SU-DHL-6 (cell line): Measurements from ENCODE around the gene TNFRSF19.
"Not testable (repeated sequence)": the region's sequence is repeated elsewhere in the genome, so short reads cannot be mapped to it uniquely, and the experiment has no call there.

ENCODE experiments used
- H2AFZ ChIP-seq: fragments of 200-600 bp; sonication (generic); 2 replicates; pipeline ENCODE4 v1.6.1; 2014; ENCODE audit warnings: low read depth, mild to moderate bottlenecking, moderate library complexity, mixed read lengths, antibody characterized with exemption, low read length; ENCODE audit not compliant: severe bottlenecking
- H3F3A ChIP-seq: fragments of 200-600 bp; shearing (Covaris generic); 2 replicates; pipeline ENCODE4 v1.6.0; 2016; ENCODE audit warnings: antibody characterized with exemption, mild to moderate bottlenecking; ENCODE audit not compliant: insufficient read depth
- H3K27ac ChIP-seq: fragments of 200-600 bp; sonication (generic); 2 replicates; pipeline ENCODE4 v1.5.1; 2016; ENCODE audit warnings: low read depth, mild to moderate bottlenecking, low read length, moderate library complexity, mixed read lengths
- H3K27me3 ChIP-seq: fragments of 200-600 bp; sonication (generic), shearing (Covaris generic); 2 replicates; pipeline ENCODE4 v1.6.0; 2014; ENCODE audit warnings: mild to moderate bottlenecking, low read length
- H3K36me3 ChIP-seq: fragments of 200-600 bp; sonication (generic); 2 replicates; pipeline ENCODE4 v1.6.1; 2014; ENCODE audit warnings: mild to moderate bottlenecking, low read length, mixed read lengths
- H3K4me2 ChIP-seq: fragments of 300-600, 200-600 bp; shearing (Covaris generic), sonication (generic); 2 replicates; pipeline ENCODE4 v1.6.0; 2014; ENCODE audit warnings: low read length, low read depth, mild to moderate bottlenecking; ENCODE audit not compliant: poor library complexity, severe bottlenecking
- H3K4me3 ChIP-seq: fragments of 200-600 bp; sonication (generic); 2 replicates; pipeline ENCODE4 v1.5.1; 2014; ENCODE audit warnings: antibody characterized with exemption, low read length, mild to moderate bottlenecking, mixed read lengths; ENCODE audit not compliant: insufficient read depth, poor library complexity, severe bottlenecking
- H3K79me2 ChIP-seq: fragments of 200-600 bp; sonication (generic); 2 replicates; pipeline ENCODE4 v1.6.1; 2014; ENCODE audit warnings: mild to moderate bottlenecking, low read length, moderate library complexity; ENCODE audit not compliant: insufficient read depth
- H3K9ac ChIP-seq: fragments of 200-600 bp; sonication (generic); 2 replicates; pipeline ENCODE4 v1.7.0; 2014; ENCODE audit warnings: mild to moderate bottlenecking, low read length
- H3K9me2 ChIP-seq: fragments of 200-600 bp; sonication (generic); replicated peaks from 2 replicates; pipeline ENCODE4 v1.6.1; 2014; ENCODE audit warnings: low read length; ENCODE audit not compliant: insufficient read depth
- H3K9me3 ChIP-seq: fragments of 200-600 bp; sonication (generic); 2 replicates; pipeline ENCODE4 v1.6.1; 2014; ENCODE audit warnings: low read length, mixed read lengths; ENCODE audit not compliant: insufficient read depth
- H4K20me1 ChIP-seq: fragments of 200-600 bp; sonication (generic); 2 replicates; pipeline ENCODE4 v1.6.1; 2014; ENCODE audit warnings: low read depth, mild to moderate bottlenecking, antibody characterized with exemption, low read length, moderate library complexity, mixed read lengths
- EZH2phosphoT487 ChIP-seq: fragments of 200-600 bp; sonication (generic), shearing (Covaris generic); conservative IDR thresholded peaks from 2 replicates; pipeline ENCODE4 v1.6.1; 2018; ENCODE audit warnings: mild to moderate bottlenecking, antibody characterized with exemption, low read length, moderate library complexity, mixed read lengths
- TF ChIP-seq, protein P1 (sequence below): fragments of 200-600 bp; sonication (generic); IDR thresholded peaks from one replicate; pipeline ENCODE4 v1.5.1; 2017; ENCODE audit warnings: antibody characterized with exemption, mild to moderate bottlenecking, low read length, moderate library complexity; ENCODE audit not compliant: insufficient read depth, poor library complexity, severe bottlenecking

Gene TNFRSF19, protein sequence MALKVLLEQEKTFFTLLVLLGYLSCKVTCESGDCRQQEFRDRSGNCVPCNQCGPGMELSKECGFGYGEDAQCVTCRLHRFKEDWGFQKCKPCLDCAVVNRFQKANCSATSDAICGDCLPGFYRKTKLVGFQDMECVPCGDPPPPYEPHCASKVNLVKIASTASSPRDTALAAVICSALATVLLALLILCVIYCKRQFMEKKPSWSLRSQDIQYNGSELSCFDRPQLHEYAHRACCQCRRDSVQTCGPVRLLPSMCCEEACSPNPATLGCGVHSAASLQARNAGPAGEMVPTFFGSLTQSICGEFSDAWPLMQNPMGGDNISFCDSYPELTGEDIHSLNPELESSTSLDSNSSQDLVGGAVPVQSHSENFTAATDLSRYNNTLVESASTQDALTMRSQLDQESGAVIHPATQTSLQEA

DNA sequence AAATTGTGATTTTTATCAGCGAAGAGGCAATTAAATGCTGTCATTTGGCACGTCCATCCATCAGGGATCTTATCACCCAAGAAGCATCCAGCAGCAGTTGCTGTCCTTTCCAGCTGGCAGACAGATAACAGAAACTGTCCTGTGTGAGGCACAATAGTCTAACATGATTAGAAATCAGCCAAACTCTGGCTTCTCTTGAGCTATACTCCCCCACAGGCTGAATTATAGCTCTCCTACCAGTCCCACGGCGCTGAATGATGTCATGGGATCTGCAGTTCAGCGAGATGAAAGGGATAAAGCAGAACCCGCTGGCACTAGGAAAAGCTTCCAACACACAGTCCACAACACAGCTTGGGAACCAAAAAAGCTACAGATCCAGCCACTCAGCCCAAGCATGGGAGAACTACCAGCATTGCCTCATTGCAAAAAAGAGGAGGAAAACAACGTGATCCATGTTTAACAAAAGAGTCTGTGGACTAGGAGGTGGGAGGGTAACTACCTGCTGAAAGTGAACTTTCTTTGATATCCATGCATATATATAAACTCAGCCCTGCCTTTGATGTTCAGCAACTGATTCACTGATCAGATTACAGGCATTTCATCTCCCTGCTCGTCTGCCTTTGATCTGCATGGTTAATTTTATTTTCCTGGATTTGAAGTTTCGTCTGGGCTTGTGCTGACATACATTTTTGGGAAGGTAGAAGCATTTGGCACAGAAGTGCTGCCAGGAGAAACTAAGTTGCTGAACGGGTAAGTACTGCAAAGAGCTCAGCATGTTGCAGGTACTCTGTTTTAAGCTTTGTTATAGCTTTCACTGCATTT is at the start of gene TNFRSF19:
Gene TNFRSF19, plus strand, starts transcription at position 314 of the 822 bp plus-strand sequence. CDS start 19,772 bp downstream, outside the sequence.
- no peaks in the 10 kb centered on the region for H3K9me2 ChIP-seq
- no peak within 1 kb of the TSS for H3K4me2 ChIP-seq
- H3K27ac ChIP-seq, result no peak within 1 kb of the TSS
- H3K9ac ChIP-seq, result no peak within 1 kb of the TSS
- no peaks in the 10 kb centered on the region for H4K20me1 ChIP-seq
- no peaks in the 10 kb centered on the region for H3K9me3 ChIP-seq
- no peaks in the 10 kb centered on the region for H3K79me2 ChIP-seq
- no peaks in the 10 kb centered on the region for H3K36me3 ChIP-seq
- H3K27me3 ChIP-seq, result no peaks in the 10 kb centered on the region
- H3F3A ChIP-seq, result no peaks in the 10 kb centered on the region
- no peak within 1 kb of the TSS for H2AFZ ChIP-seq
- no peak within 1 kb of the TSS for H3K4me3 ChIP-seq
- TF ChIP-seq EZH2phosphoT487, result no peak
- TF ChIP-seq, protein P1, sequence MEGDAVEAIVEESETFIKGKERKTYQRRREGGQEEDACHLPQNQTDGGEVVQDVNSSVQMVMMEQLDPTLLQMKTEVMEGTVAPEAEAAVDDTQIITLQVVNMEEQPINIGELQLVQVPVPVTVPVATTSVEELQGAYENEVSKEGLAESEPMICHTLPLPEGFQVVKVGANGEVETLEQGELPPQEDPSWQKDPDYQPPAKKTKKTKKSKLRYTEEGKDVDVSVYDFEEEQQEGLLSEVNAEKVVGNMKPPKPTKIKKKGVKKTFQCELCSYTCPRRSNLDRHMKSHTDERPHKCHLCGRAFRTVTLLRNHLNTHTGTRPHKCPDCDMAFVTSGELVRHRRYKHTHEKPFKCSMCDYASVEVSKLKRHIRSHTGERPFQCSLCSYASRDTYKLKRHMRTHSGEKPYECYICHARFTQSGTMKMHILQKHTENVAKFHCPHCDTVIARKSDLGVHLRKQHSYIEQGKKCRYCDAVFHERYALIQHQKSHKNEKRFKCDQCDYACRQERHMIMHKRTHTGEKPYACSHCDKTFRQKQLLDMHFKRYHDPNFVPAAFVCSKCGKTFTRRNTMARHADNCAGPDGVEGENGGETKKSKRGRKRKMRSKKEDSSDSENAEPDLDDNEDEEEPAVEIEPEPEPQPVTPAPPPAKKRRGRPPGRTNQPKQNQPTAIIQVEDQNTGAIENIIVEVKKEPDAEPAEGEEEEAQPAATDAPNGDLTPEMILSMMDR, result no peak

DNA sequence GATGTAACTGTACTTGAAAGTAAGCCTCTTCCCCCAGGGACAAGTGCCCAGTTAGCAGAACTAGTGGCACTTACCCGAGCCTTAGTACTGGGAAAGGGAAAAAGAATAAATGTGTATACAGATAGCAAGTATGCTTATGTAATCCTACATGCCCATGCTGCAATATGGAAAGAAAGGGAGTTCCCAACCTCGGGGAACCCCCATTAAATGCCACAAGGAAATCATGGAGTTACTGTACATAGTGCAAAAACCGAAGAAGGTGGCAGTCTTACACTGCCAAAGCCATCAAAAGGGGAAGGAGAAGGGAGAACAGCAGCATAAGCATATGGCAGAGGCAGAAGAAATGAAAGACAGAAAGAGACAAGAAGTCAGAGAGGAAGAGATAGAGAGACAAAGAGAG is 40.3 kb upstream of the TNFRSF19 start:
- not testable (repeated sequence) for H3K27ac ChIP-seq, H3K9ac ChIP-seq, H3K9me2 ChIP-seq, H3K4me3 ChIP-seq, H4K20me1 ChIP-seq, H3K27me3 ChIP-seq, H3K36me3 ChIP-seq, H3K4me2 ChIP-seq, H2AFZ ChIP-seq, H3F3A ChIP-seq, H3K9me3 ChIP-seq, H3K79me2 ChIP-seq

DNA sequence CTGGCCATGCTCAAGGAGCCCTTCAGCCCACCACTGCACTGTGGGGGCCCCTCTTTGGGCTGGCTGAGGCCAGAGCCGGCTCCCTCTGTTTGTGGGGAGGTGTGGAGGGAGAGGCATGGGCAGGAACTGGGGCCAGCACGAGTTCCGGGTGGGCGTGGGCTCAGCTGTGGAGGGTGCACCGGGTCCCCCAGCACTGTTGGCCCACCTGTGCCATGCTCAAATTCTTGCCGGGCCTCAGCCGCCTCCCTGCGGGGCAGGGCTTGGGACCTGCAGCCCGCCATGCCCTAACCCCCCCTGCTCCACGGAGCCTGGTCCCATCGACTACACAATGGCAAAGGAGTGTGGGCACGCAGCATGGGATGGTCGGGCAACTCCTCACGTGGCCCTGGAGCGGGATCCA is 38.8 kb upstream of the TNFRSF19 start:
- Histone ChIP-seq H3K27ac (no peak overlapping the region), H3F3A (no peaks in the 10 kb centered on the region), H3K79me2 (no peaks in the 10 kb centered on the region), H3K9ac (no peak overlapping the region), H3K9me3 (no peaks in the 10 kb centered on the region), H3K9me2 (no peaks in the 10 kb centered on the region), H2AFZ (no peak overlapping the region), H3K27me3 (no peaks in the 10 kb centered on the region), H4K20me1 (no peaks in the 10 kb centered on the region), H3K36me3 (no peaks in the 10 kb centered on the region), H3K4me2 (no peak overlapping the region), H3K4me3 (no peak overlapping the region)
- no peak for TF ChIP-seq EZH2phosphoT487
- TF ChIP-seq, protein P1, result no peak

DNA sequence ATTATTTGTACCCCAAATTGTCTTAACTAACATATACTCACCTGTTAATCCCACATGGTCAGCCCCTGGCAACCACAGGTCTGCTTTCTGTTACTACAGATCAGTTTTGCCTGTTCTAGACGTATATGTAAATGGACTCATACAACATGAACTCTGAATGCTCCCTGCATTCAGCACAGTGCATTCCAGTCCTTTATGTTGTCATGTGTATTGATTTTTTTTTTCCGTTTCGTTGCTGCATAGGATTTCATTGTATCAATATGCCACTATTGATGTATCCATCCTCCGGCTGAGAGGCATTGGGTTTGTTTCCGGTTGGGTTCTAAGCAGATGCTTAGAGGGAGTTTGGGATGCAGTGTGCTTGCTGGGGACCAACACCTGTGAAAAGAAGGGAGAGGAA is 36.1 kb upstream of the TNFRSF19 start:
- no peaks in the 10 kb centered on the region for H3K36me3 ChIP-seq
- H3K27ac ChIP-seq, result no peak overlapping the region
- H3K9me2 ChIP-seq, result no peaks in the 10 kb centered on the region
- no peaks in the 10 kb centered on the region for H4K20me1 ChIP-seq
- H3K27me3 ChIP-seq, result no peaks in the 10 kb centered on the region
- no peak overlapping the region for H3K4me2 ChIP-seq
- no peaks in the 10 kb centered on the region for H3K9me3 ChIP-seq
- H3K9ac ChIP-seq, result no peak overlapping the region
- H3K79me2 ChIP-seq, result no peaks in the 10 kb centered on the region
- H3K4me3 ChIP-seq, result no peak overlapping the region
- no peak for TF ChIP-seq EZH2phosphoT487
- TF ChIP-seq, protein P1, result no peak
- no peaks in the 10 kb centered on the region for H3F3A ChIP-seq
- no peak overlapping the region for H2AFZ ChIP-seq
